Hematopoietic multipotent progenitor cell treated with erythropoietin and hydrocortisone succinate and interleukin-3 and kit ligand, for 6 days (in vitro differentiated cells): ENCODE data around the gene SH3PXD2A.

Experiments used
- DNase-seq: peaks from one replicate; pipeline ENCODE4 v3.0.0-alpha.2; 2015

Gene SH3PXD2A

GRCh38 chr10:103595933-103596726, 259.2 kb downstream of the SH3PXD2A start:
- no peak for DNase-seq

DNA sequence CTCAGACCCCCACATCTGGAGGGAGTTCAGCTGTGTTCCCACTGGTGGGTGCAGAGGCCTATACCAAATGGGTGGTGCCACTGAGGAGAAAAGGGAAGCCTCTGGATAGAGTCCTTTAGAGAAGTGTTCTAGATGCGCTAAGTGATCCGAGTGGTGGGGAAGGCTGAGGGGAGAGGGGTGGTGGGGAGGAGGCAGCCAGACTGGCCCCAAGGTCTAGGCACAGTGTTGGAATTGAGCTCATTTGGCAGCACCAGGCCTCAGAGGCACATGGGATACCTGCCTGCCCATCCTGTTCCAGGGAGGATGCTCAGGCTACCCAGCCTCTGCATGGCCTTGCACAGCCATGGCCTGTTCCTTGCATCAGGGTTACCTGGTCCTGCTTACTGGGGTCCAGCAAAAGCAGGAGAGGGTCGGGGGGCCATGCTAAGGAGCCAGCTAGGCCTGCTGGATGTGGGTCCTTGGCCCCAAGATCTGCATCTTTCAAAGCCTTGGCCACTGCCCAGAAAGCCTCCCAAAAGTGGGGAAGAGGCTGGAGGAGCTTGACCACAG, 262.3 kb downstream of the SH3PXD2A start:
- DNase-seq = no peak

DNA sequence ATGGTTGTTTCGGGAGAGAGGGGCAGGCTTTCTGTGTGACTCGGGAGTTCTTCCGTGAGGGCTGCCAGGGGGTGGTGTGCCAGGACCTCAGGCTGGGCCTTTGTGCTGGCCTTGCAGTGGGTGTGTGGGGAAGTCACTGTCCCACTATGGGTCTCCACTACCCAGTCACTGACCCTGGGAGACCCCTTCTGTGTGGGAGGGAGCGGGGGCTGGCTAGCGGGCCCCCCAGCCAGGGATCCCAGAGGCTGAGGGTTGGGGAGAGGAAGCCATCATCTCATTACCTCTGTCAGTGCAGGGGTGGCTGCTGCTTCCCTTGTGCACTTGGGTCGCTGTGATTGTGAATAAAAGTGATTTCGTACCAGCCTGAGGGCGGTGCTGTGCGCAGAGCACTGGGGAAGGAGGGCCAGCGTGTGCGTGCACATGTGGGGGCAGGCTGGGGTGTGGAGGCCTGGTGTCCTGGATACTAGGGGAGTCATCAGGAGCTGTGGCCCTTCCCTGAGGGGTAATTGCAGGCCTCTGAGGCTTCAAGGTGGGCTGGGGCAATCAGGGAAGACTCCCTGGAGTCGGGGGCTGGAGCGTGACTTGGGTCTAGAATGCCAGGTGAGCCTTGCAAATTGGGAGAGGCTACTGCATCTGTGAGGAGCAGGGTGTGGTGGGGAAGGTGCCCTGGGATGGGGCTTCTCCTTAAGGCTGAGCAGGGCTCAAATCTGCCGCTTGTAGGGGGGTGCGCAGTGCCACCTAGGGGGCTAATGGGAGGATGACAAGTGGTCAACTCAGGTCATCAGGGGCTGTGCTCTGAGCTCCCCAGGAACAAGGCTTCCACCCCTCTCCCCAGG, 263.0 kb downstream of the SH3PXD2A start:
- peak; percentile 72 for DNase-seq

DNA sequence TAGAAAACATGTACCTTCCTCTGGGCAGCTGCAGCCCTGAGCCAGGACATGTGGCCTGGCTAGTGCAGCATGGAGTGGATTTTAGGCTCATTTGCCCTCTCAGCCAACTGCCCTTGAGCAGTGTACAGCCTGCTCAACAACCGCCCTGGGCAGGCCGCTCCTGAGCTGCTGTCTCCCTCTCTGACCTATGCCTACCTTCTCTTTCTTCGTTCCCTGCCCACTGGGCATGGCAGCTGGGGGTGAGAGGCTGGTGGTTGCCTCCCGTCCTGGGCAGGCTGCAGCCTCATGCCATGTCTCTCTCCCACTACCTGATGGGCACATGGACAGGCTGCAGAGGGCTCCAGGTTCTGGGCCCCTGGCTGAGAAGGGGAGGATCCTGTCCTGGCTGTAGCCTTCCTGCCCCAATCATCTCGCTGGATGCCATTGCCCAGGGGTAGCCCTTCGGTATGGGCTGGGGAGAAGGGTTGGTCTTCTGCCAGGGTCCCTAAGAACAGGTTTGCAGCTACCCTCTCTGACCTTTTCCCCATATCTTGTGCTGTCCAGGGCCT, 264.6 kb downstream of the SH3PXD2A start:
- no peak for DNase-seq

DNA sequence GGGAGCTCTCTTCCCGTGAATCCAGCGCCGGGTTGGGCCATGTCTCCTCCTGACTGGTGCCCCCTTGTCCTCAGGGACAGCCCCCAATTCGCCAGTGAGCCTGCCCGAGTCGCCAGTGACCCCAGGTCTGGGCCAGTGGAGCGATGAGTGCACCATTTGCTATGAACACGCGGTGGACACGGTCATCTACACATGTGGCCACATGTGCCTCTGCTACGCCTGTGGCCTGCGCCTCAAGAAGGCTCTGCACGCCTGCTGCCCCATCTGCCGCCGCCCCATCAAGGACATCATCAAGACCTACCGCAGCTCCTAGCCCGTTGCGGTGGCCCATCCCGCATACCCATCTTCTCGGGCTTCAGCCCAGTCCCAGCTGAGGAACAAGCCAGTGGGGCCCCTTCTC, 265.3 kb downstream of the SH3PXD2A start:
- no peak for DNase-seq

DNA sequence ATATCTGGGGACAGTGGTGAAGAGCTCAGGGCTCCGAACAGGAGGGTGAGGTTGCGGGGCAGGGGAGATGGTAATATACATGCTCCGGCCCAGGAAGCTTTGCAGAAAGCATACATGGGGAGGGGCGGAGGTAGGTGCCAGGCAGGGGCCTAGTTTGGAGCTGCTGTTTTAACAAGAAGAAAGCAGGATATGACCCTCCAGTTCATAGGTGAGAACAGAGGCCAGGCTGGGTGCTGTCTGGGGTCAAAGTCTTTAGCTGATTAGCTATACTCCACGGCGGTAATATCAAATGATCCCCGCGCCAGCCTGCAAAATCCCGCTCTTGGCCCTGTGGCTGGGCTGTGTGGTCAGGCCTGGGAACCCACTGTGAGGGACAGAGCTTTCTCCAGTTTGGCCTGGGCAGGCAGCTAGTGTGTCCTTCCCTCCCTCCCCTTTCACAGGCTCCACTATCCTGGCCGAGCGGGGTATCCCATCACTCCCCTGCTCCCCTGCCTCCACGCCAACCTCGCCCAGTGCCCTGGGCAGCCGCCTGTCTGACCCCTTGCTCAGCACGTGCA, 266.2 kb downstream of the SH3PXD2A start:
- DNase-seq = no peak

GRCh38 chr10:103587073-103587472, 268.3 kb downstream of the SH3PXD2A start:
- no peak for DNase-seq

GRCh38 chr10:103585011-103585405, 270.4 kb downstream of the SH3PXD2A start:
- DNase-seq = no peak

DNA sequence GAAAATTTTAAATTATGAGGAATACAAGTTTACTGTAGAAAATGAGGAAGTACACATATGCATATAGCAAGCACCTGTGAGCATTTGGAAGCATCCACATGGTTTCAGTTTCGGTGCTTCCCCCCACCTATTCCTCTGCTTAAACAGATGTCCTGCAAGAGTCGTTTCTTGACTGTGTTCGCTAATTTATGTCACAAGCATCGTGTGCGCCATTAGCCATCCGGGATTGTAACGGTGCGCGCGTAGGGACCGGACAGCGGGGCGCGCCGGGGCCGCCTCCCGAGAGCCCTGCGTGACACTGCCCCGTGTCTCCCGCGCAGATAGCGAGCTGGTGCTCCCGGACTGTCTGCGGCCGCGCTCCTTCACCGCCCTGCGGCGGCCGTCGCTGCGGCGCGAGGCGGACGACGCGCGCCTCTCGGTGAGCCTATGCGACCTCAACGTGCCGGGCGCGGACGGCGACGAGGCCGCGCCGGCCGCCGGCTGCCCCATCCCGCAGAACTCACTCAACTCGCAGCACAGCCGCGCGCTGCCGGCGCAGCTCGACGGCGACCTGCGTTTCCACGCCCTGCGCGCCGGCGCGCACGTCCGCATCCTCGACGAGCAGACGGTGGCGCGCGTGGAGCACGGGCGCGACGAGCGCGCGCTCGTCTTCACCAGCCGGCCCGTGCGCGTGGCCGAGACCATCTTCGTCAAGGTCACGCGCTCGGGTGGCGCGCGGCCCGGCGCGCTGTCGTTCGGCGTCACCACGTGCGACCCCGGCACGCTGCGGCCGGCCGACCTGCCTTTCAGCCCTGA, 271.0 kb downstream of the SH3PXD2A start:
- DNase-seq = peak; percentile 62

DNA sequence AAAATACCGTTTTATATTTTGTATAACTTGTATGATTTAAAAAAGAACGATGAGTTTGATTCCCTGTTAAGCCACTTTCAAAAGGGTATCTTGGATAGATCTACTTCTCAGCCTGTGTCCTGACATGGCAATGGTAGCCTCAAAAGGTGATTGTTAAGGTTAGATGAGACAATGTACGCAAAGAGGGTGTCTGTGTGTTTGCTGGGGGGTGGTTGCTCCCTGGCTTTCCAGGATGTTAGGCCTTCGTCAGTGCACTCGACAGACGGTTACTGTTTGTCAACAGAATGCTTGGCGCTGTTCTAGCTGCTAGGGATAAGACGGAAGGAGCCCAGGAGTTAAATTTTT, 271.5 kb downstream of the SH3PXD2A start:
- peak; percentile 9 for DNase-seq

DNA sequence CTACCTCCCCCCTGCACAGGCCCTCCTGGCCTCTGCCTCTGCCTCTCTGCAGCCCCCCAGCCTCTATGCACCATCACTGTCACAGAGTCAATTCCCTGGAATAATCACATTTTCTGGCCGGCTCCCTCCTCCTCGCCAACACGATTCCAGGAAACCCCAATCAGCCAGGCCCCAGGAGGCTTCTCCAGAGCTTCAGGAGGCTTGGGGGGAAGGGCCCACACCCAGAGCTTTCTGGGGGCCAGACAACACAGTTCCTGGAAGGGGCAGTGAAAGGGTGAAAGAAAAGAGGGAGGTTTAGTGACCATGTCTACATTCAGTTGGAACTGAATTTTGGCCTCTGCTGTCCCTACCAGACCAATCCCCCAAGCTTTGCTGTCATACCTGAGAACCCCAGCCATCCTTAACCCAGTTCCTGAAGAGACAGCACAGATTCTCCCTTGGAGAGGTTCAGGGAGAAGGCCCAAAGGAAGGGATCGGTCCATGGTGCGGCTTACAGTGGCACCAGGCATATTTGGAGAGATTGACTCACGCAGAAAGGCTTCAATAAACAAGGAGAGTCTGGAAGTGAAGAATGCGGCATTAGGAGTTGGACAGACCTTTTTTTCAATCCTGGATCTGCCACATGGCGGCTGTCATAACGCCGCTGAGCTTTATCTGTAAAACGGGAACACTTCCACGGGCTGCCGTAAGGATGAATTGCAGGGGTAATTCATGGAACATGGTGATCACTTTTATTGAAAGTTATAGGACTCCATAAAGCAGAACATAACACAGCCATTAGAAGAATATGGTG, 272.8 kb downstream of the SH3PXD2A start:
- no peak for DNase-seq

DNA sequence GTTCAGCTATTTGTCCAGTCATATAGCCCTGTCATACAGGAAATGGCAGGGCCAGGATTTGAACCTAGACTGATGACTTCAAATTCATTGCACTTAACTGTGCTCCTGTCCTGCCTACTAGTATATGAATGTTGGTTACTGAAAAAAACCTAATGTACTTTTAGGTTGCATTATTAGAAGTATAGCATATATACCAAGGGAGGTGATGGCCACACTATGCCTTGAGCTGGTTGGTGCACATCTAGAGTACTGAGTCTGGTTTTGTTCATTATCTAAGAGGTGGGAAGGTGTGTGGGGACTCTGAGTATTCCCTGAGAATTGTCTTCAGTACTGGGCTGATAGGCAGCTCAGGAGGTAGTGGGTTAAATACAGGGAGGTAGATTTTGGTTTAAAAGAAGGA, 273.9 kb downstream of the SH3PXD2A start:
- DNase-seq = no peak

- DNase-seq = no peak
These were observed 274.9 kb downstream of the SH3PXD2A start for GRCh38 chr10:103580430-103580829.

- no peak for DNase-seq
These were observed 275.4 kb downstream of the SH3PXD2A start for GRCh38 chr10:103580011-103580410.

DNA sequence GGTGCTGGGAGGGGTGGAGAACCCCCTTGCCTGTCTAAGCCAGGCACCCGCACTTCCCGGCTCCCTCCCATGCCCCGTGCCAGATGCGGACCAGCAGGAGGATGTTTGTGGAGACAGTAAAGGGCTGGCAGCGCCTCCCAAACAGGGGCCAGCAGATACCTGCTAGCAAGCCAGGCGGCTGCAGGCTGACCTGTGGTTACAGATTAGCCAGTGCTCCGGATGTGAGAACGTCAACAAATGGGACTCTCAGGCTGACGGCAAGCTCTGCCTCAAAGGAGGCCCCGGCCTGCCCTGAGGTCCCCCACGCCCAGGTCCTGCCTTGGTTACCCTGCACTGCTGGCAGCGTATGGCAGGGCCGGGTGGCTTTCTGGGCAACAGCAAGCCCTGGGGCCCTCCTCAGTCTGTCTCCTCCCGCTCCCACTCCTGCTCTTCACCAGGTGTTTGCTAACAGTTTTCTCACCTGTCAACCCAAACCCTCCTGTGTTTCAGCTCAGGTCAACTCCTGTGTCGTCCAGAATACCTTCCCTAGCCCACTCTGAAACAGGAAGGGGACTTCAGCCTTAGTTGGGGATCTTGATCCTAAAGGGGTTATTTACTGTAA, 276.5 kb downstream of the SH3PXD2A start:
- no peak for DNase-seq

DNA sequence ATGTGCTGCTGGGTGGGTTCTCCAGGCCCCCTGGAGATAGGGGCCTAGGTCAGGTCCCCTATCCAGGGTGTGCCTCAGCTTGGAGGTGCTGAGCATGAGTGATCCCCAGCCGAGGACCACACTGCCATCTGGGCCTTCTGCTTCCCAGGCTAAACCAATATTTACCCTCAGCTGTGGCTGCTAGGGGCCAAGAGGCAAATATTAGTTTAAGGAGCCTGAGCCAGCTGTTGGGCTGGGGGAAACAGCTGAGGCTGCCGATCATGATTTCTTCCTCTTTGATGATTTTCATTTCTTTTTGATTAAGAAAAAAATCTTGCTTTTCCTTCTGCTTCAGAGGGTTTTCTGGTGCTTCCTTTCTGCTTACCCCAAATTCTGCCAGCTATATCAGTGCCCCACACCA, 278.5 kb downstream of the SH3PXD2A start:
- no peak for DNase-seq

DNA sequence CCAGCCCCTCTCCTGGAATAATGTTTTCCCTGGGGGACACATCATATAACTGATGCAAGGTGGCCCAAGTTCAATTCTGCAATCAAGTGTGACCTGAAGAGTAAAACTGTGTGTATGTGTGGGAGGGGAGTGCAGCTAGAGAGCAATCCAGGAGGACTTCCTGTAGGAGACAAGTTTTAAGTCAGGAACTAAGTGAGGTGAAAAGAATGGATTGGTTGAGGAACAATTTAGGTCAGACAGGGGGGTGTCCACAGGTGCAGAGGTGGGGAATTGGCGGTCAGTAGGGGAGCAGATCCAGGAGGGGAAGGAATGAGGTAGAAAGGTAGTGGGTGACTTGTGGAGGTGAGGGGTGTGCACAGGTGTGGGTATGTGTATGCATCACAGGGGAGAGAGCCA, 279.3 kb downstream of the SH3PXD2A start:
- no peak for DNase-seq

DNA sequence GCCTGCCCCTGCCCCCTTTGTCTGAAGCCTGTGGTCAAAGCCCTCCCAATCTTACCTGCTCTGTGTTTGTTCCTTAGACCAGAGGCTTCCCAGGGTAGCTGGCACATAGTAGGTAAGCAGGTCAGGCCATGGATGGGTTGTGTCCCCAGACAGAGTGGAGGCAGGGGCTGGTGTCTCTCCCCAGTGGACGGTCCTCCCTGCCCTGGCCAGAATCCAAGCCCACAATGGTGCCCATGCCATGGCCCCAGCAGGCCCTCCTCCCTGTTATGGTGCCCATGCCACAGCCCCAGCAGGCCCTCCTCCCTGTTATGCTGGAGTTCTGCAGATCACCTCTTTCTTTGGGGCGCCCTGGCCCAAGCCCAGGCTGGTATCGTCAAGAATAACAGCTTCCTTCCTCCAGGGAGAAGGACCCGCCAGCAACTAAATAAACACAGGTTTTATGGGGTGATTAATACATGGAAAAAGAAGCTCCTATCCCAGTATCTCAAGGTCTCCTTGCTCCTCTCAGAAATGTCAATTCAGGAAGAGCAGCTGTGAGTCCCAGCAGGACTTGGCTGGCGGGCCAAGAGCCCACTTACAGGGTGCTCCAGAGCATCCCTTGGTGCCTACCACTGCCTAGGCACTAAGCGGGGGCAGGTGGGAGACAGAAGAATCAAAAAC, 279.8 kb downstream of the SH3PXD2A start:
- DNase-seq = no peak

DNA sequence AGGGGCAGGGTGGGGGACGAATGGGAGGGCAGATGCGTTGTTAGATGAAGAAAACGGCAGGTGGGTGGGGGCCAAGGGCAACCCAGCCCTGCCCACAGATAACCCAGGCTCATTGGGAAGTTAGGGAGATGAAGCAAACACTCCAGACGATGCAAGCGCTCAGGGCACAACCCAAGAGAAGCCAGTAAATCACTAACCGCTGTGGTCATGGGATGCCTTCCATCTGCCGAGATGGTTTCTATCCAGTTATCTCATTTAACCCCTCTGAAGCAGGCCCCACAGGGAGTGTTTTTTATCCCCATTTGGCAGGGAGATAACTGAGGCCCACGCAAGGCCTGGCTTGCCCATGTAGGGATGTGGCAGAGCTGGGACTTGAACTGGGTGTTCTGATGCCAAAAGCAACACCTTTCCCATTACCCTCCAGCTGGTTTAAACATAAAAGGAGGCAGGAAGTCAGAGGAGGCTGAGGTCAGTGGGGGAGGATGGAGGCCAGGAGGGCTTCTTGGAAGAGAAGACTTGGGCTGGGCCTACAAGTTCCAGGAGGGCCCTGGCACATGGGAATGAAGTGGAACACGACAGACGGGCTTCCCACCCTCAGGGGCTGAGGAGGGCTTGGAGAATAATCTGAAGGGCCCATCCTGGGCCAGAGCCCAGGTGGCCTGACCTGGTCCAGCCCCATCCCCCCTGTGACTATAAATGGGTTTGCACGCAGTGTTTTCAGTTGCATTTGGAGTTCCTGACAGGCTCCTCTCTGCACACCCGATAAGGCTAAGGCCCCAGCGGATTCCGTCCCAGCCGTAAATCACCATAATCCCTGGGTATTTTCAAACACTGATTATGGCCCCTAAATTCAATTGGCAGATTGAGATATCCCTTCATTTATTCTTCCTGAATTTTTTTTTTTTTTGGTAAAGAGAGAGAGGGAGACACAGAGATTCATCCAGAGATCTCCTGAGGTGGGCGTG, 281.0 kb downstream of the SH3PXD2A start:
- DNase-seq = no peak

- DNase-seq = no peak
These were observed 282.2 kb downstream of the SH3PXD2A start for GRCh38 chr10:103573205-103573487.
